HG02623 (cell line): ENCODE results near the gene SLC37A3.

ENCODE experiments used
- ATAC-seq: cut with Tn5 transposase; IDR thresholded peaks from one replicate; pipeline ENCODE4 v1.9.1; 2021; ENCODE audit warnings: moderate library complexity; ENCODE audit not compliant: unreplicated experiment

Gene SLC37A3

GRCh38 chr7:140402178-140402835, 4.0 kb upstream of the SLC37A3 start:
- ATAC-seq = no peak

- ATAC-seq = no peak
Measured at GRCh38 chr7:140400381-140400780, 2.1 kb upstream of the SLC37A3 start.

- ATAC-seq = no peak
Measured at GRCh38 chr7:140398821-140399220, 491 bp upstream of the SLC37A3 start.

- no peak for ATAC-seq
Measured at GRCh38 chr7:140393756-140394306, 4.5 kb downstream of the SLC37A3 start.

GRCh38 chr7:140391634-140392033, 6.7 kb downstream of the SLC37A3 start:
- no peak for ATAC-seq

GRCh38 chr7:140390466-140391190, 7.7 kb downstream of the SLC37A3 start:
- ATAC-seq = peak; percentile 67

GRCh38 chr7:140390034-140390433, 8.3 kb downstream of the SLC37A3 start:
- peak; percentile 6 for ATAC-seq

GRCh38 chr7:140389445-140389844, 8.9 kb downstream of the SLC37A3 start:
- no peak for ATAC-seq

- no peak for ATAC-seq
Measured at GRCh38 chr7:140384894-140385545, 13.3 kb downstream of the SLC37A3 start.

- no peak for ATAC-seq
Measured at GRCh38 chr7:140383954-140384713, 14.2 kb downstream of the SLC37A3 start.

- no peak for ATAC-seq
Measured at GRCh38 chr7:140375892-140376730, 22.2 kb downstream of the SLC37A3 start.

GRCh38 chr7:140375323-140375722, 23.0 kb downstream of the SLC37A3 start:
- no peak for ATAC-seq

- no peak for ATAC-seq
Measured at GRCh38 chr7:140369294-140369693, 29.0 kb downstream of the SLC37A3 start.

- ATAC-seq = no peak
Measured at GRCh38 chr7:140367528-140367927, 30.8 kb downstream of the SLC37A3 start.

- ATAC-seq = no peak
Measured at GRCh38 chr7:140364819-140365218, 33.5 kb downstream of the SLC37A3 start.

- no peak for ATAC-seq
Measured at GRCh38 chr7:140360697-140361229, 37.6 kb downstream of the SLC37A3 start.

GRCh38 chr7:140358412-140359051, 39.8 kb downstream of the SLC37A3 start:
- no peak for ATAC-seq

- no peak for ATAC-seq
Measured at GRCh38 chr7:140358024-140358411, 40.3 kb downstream of the SLC37A3 start.

- no peak for ATAC-seq
Measured at GRCh38 chr7:140350056-140350455, 48.3 kb downstream of the SLC37A3 start.
